IMR-90 (cell line): Measurements from ENCODE around the gene FFAR1. TPM values are rescaled to one million over a fixed set of nuclear protein-coding genes. Genes with fewer than 3 reads are reported as not detected.

ENCODE experiments used
- ATAC-seq: fragments of 200-7000 bp; cut with Tn5 transposase; 2 replicates; pipeline ENCODE4 v1.9.1; 2020; ENCODE audit warnings: low read depth, mild to moderate bottlenecking, moderate library complexity
- BruUV-seq: library from RNA; stranded (reverse); fragments of 400-500 nt; replicated peaks from 2 replicates; lab custom pipeline; 2021; lab: Mats Ljungman, UMichigan
- CTCF ChIA-PET: fragments of 300-600 bp; formaldehyde crosslinking; extraction: SDS; loops from one replicate; lab custom pipeline; 2021; ENCODE audit warnings: antibody characterized with exemption; lab: Yijun Ruan, JAX
- POLR2A ChIA-PET: fragments of 300-600 bp; sonication (Branson Sonifier 250); formaldehyde crosslinking; loops from one replicate; lab custom pipeline; 2022; ENCODE audit warnings: antibody characterized with exemption; ENCODE audit not compliant: unreplicated experiment; lab: Charles Lee
- DNase-seq: peaks from one replicate; pipeline ENCODE4 v3.0.0; 2013
- H2AFZ ChIP-seq: replicated peaks from 2 replicates; pipeline ENCODE3; 2013; ENCODE audit warnings: low read length, mild to moderate bottlenecking; ENCODE audit not compliant: poor library complexity
- H2AK5ac ChIP-seq: 2 replicates; pipeline ENCODE4 v1.6.1; 2013; ENCODE audit warnings: low read depth, low read length, inconsistent platforms
- H2AK9ac ChIP-seq: replicated peaks from 2 replicates; pipeline ENCODE3; 2013; ENCODE audit warnings: mild to moderate bottlenecking, low read depth, low read length, moderate library complexity; ENCODE audit not compliant: poor library complexity
- H2BK120ac ChIP-seq: 2 replicates; pipeline ENCODE4 v1.6.1; 2013; ENCODE audit warnings: low read depth, low read length, inconsistent platforms
- H2BK15ac ChIP-seq: 3 replicates; pipeline ENCODE4 v1.6.1; 2013; ENCODE audit warnings: low read depth, low read length, inconsistent platforms
- H2BK20ac ChIP-seq: 2 replicates; pipeline ENCODE4 v1.6.1; 2013; ENCODE audit warnings: low read depth, mild to moderate bottlenecking, inconsistent platforms, low read length, moderate library complexity
- H2BK5ac ChIP-seq: 2 replicates; pipeline ENCODE4 v1.6.1; 2013; ENCODE audit warnings: mild to moderate bottlenecking, low read depth, low read length, inconsistent platforms; ENCODE audit not compliant: poor library complexity, severe bottlenecking
- H3K14ac ChIP-seq: replicated peaks from 2 replicates; pipeline ENCODE4 v1.6.1; 2013; ENCODE audit warnings: low read depth, low read length, inconsistent platforms
- H3K18ac ChIP-seq: 2 replicates; pipeline ENCODE4 v1.6.1; 2013; ENCODE audit warnings: low read depth, low read length, control low read depth
- H3K23ac ChIP-seq: 2 replicates; pipeline ENCODE4 v1.6.1; 2013; ENCODE audit warnings: low read depth, low read length, inconsistent platforms
- H3K27ac ChIP-seq: 2 replicates; pipeline ENCODE4 v1.5.1; 2013; ENCODE audit warnings: mild to moderate bottlenecking, control low read depth, low read length; ENCODE audit not compliant: insufficient read depth
- H3K27me3 ChIP-seq: 2 replicates; pipeline ENCODE4 v1.6.1; 2013; ENCODE audit warnings: low read length; ENCODE audit not compliant: control insufficient read depth, insufficient read depth
- H3K36me3 ChIP-seq: 2 replicates; pipeline ENCODE4 v1.6.1; 2013; ENCODE audit warnings: low read length, mixed read lengths; ENCODE audit not compliant: control insufficient read depth, insufficient read depth
- H3K4ac ChIP-seq: 2 replicates; pipeline ENCODE4 v1.6.1; 2013; ENCODE audit warnings: low read depth, low read length, inconsistent platforms
- H3K4me1 ChIP-seq: 2 replicates; pipeline ENCODE4 v1.6.1; 2013; ENCODE audit warnings: low read length, mixed read lengths; ENCODE audit not compliant: control insufficient read depth, insufficient read depth
- H3K4me2 ChIP-seq: 2 replicates; pipeline ENCODE4 v1.6.1; 2013; ENCODE audit warnings: low read depth, mild to moderate bottlenecking, control low read depth, low read length, moderate library complexity
- H3K4me3 ChIP-seq: 2 replicates; pipeline ENCODE4 v1.5.1; 2013; ENCODE audit warnings: low read depth, mild to moderate bottlenecking, control low read depth, low read length, moderate library complexity; ENCODE audit not compliant: insufficient read depth
- H3K56ac ChIP-seq: 2 replicates; pipeline ENCODE4 v1.6.1; 2013; ENCODE audit warnings: low read length, inconsistent platforms; ENCODE audit not compliant: insufficient read depth; ENCODE audit errors: extremely low read depth
- H3K79me1 ChIP-seq, 2 experiments: 2 replicates each; pipeline ENCODE4 v1.6.1; 2013; ENCODE audit warnings: low read length in 2 of 2, inconsistent platforms in 1 of 2, low read depth in 1 of 2
- H3K9ac ChIP-seq: 2 replicates; pipeline ENCODE4 v1.6.1; 2013; ENCODE audit warnings: low read depth, low read length, control low read depth
- H3K9me1 ChIP-seq: 2 replicates; pipeline ENCODE4 v1.6.1; 2013; ENCODE audit warnings: low read length, inconsistent platforms; ENCODE audit not compliant: insufficient read depth
- H3K9me3 ChIP-seq: 2 replicates; pipeline ENCODE4 v1.6.1; 2013; ENCODE audit warnings: low read length; ENCODE audit not compliant: control insufficient read depth, insufficient read depth
- H4K20me1 ChIP-seq: 2 replicates; pipeline ENCODE4 v1.6.1; 2013; ENCODE audit warnings: low read length, inconsistent platforms; ENCODE audit not compliant: insufficient read depth
- H4K5ac ChIP-seq: 2 replicates; pipeline ENCODE4 v1.6.1; 2013; ENCODE audit warnings: mild to moderate bottlenecking, low read depth, low read length, control low read depth
- H4K8ac ChIP-seq, 2 experiments: 2 replicates each; pipeline ENCODE4 v1.6.1; 2013; ENCODE audit warnings: low read depth in 2 of 2, low read length in 2 of 2, control low read depth in 1 of 2, inconsistent platforms in 1 of 2
- H4K91ac ChIP-seq: 2 replicates; pipeline ENCODE4 v1.6.1; 2013; ENCODE audit warnings: low read depth, low read length, inconsistent platforms; ENCODE audit not compliant: insufficient read depth
- BHLHE40 ChIP-seq: fragments of 150-350 bp; IDR thresholded peaks from 2 replicates; pipeline ENCODE4 v1.6.1; 2016; ENCODE audit warnings: mild to moderate bottlenecking, low read depth, low read length
- CEBPB ChIP-seq: IDR thresholded peaks from 2 replicates; pipeline ENCODE4 v1.6.1; 2012; ENCODE audit warnings: low read depth, low read length, improper control_type of control experiment
- CHD1 ChIP-seq: IDR thresholded peaks from 2 replicates; pipeline ENCODE4 v1.6.1; 2012; ENCODE audit warnings: low read depth, low read length, improper control_type of control experiment
- ELK1 ChIP-seq: fragments of 150-350 bp; IDR thresholded peaks from 2 replicates; pipeline ENCODE4 v1.6.1; 2016; ENCODE audit warnings: low read depth, mild to moderate bottlenecking, low read length, moderate library complexity, borderline replicate concordance
- FOS ChIP-seq: fragments of 150-350 bp; IDR thresholded peaks from 2 replicates; pipeline ENCODE4 v1.6.1; 2016; ENCODE audit warnings: low read depth, low read length
- MAFK ChIP-seq: IDR thresholded peaks from 2 replicates; pipeline ENCODE4 v1.6.1; 2012; ENCODE audit warnings: low read depth, low read length, improper control_type of control experiment
- MAZ ChIP-seq: IDR thresholded peaks from 2 replicates; pipeline ENCODE4 v1.6.1; 2012; ENCODE audit warnings: low read depth, mild to moderate bottlenecking, low read length, improper control_type of control experiment, moderate library complexity, borderline replicate concordance
- MXI1 ChIP-seq: IDR thresholded peaks from 2 replicates; pipeline ENCODE4 v1.6.1; 2012; ENCODE audit warnings: low read depth, mild to moderate bottlenecking, low read length, moderate library complexity, borderline replicate concordance
- NFE2L2 ChIP-seq: fragments of 150-350 bp; IDR thresholded peaks from 2 replicates; pipeline ENCODE4 v1.6.1; 2016; ENCODE audit warnings: low read depth, mild to moderate bottlenecking, low read length
- POLR2A ChIP-seq: IDR thresholded peaks from 2 replicates; pipeline ENCODE4 v1.6.1; 2012; ENCODE audit warnings: mild to moderate bottlenecking, low read depth, low read length
- RAD21 ChIP-seq: IDR thresholded peaks from 2 replicates; pipeline ENCODE4 v1.6.1; 2012; ENCODE audit warnings: low read length, improper control_type of control experiment
- RCOR1 ChIP-seq: IDR thresholded peaks from 2 replicates; pipeline ENCODE4 v1.6.1; 2012; ENCODE audit warnings: mild to moderate bottlenecking, low read length, improper control_type of control experiment; ENCODE audit not compliant: insufficient replicate concordance
- RFX5 ChIP-seq: IDR thresholded peaks from 2 replicates; pipeline ENCODE4 v1.8.0; 2012; ENCODE audit warnings: low read depth, mild to moderate bottlenecking, low read length, moderate library complexity
- SMC3 ChIP-seq: fragments of 150-350 bp; IDR thresholded peaks from 2 replicates; pipeline ENCODE4 v1.6.1; 2016; ENCODE audit warnings: low read depth, mild to moderate bottlenecking, antibody characterized with exemption, low read length, moderate library complexity
- WGBS, 2 experiments: methylation state at CpG; one replicate each; pipeline versions ENCODE4 v1.1.5 to v1.1.7; 2013; ENCODE audit warnings: missing lambda C conversion rate in 2 of 2; ENCODE audit not compliant: insufficient read length in 1 of 2; ENCODE audit errors: extremely low coverage in 2 of 2; 5-methylcytosine and 5-hydroxymethylcytosine counted together
- dilution Hi-C: fragments of 300-500 bp; cut with HindIII; formaldehyde crosslinking; loops from one replicate; pipeline ENCODE4 v1.14.3; 2018; ENCODE audit warnings: low sequenced_read_pairs; ENCODE audit not compliant: unreplicated experiment
- in situ Hi-C: fragments of 300-500 bp; cut with MboI; formaldehyde crosslinking; loops from 3 replicates; pipeline ENCODE4 v1.14.3; 2019; ENCODE audit warnings: low sequenced_read_pairs, inconsistent platforms, mixed read lengths
- intact Hi-C: fragments of 100-400 bp; cut with micrococcal nuclease; formaldehyde crosslinking; loops from 2 replicates; pipeline ENCODE4 v1.10.0; 2022
- polyA plus RNA-seq, 3 experiments: library from polyadenylated mRNA; depleted of rRNA; stranded (reverse); fragments of >200 nt; gene quantifications; 2 replicates each; pipeline ENCODE4 v1.2.3, GENCODE V29; 2012; ENCODE audit warnings: low replicate concordance in 1 of 3
- total RNA-seq: library from RNA; depleted of rRNA; stranded (reverse); fragments of >200 nt; gene quantifications from 2 replicates; pipeline ENCODE4 v1.2.3, GENCODE V29; 2012
- TF ChIP-seq, protein P1 (sequence below): conservative IDR thresholded peaks from 2 replicates; pipeline ENCODE4 v1.5.1; 2012; ENCODE audit warnings: mild to moderate bottlenecking, low read depth, low read length, improper control_type of control experiment
- TF ChIP-seq, protein P2 (sequence below): fragments of 150-350 bp; IDR thresholded peaks from 2 replicates; pipeline ENCODE4 v1.6.1; 2017; ENCODE audit warnings: mild to moderate bottlenecking, antibody characterized with exemption, low read length, low read depth

Gene FFAR1
- total and polyA plus RNA-seq, 2 of the 4 experiments (the other 2 are of a cell fraction), result not detected

DNA sequence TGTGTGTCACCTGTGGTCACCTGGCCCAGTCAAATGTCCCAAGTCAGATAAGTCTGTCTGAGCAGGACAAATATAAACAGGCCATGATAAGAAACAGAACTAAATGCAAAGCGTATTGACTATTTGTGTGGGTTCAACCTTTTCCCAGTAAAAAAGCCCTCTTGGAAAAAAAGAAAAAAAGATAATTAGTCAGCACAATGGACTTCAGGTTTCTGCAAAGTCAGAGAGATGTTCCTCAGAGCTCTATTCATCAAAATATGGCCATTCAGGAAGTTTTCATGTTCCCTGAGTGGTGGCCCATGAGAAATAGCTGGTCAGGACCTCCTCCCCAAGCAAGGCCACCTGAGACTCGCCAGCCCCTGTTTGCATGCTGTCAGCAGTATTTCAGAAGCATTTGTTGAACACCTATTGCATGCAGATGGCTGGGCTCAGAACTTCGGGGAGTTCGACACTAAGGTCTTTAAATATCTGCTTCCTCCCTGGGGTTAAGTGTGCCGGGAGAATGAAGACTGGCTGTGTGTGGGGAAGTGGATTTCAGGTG lies 13.2 kb downstream of the FFAR1 start:
- no peak overlapping the region for H3K4me2 ChIP-seq
- no peak overlapping the region for H2BK15ac ChIP-seq
- H3K9ac ChIP-seq, result no peak overlapping the region
- no peaks in the 10 kb centered on the region for H3K36me3 ChIP-seq
- H3K79me1 ChIP-seq, result no peaks in the 10 kb centered on the region
- no peak overlapping the region for H4K8ac ChIP-seq
- ChIA-PET POLR2A (no interaction called here), CTCF (no interaction called here)
- no peak overlapping the region for H3K18ac ChIP-seq
- dilution Hi-C loops, result no loop called here
- no peaks in the 10 kb centered on the region for H4K20me1 ChIP-seq
- H4K5ac ChIP-seq, result no peak overlapping the region
- H3K4me3 ChIP-seq, result no peak overlapping the region
- no peaks in the 10 kb centered on the region for H3K4me1 ChIP-seq
- no peak overlapping the region for H2BK120ac ChIP-seq
- no peak overlapping the region for H3K56ac ChIP-seq
- no peak overlapping the region for H3K14ac ChIP-seq
- ATAC-seq (no peak), DNase-seq (no peak)
- H2BK5ac ChIP-seq, result no peak overlapping the region
- no peak overlapping the region for H2BK20ac ChIP-seq
- H2AK5ac ChIP-seq, result no peak overlapping the region
- peaks cover 8% of the 10 kb centered on the region for H3K27me3 ChIP-seq
- no peaks in the 10 kb centered on the region for H3K9me3 ChIP-seq
- no peak overlapping the region for H2AFZ ChIP-seq
- TF ChIP-seq MAZ, result no peak
- TF ChIP-seq ELK1, result no peak
- TF ChIP-seq SMC3, result no peak
- no peak for TF ChIP-seq POLR2A
- no peak for TF ChIP-seq CEBPB
- TF ChIP-seq RAD21, result no peak
- TF ChIP-seq, protein P1, sequence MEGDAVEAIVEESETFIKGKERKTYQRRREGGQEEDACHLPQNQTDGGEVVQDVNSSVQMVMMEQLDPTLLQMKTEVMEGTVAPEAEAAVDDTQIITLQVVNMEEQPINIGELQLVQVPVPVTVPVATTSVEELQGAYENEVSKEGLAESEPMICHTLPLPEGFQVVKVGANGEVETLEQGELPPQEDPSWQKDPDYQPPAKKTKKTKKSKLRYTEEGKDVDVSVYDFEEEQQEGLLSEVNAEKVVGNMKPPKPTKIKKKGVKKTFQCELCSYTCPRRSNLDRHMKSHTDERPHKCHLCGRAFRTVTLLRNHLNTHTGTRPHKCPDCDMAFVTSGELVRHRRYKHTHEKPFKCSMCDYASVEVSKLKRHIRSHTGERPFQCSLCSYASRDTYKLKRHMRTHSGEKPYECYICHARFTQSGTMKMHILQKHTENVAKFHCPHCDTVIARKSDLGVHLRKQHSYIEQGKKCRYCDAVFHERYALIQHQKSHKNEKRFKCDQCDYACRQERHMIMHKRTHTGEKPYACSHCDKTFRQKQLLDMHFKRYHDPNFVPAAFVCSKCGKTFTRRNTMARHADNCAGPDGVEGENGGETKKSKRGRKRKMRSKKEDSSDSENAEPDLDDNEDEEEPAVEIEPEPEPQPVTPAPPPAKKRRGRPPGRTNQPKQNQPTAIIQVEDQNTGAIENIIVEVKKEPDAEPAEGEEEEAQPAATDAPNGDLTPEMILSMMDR, result no peak
- no peak for TF ChIP-seq RCOR1
- no peak for TF ChIP-seq FOS
- TF ChIP-seq MAFK, result no peak
- TF ChIP-seq MXI1, result no peak
- no peak for TF ChIP-seq NFE2L2
- TF ChIP-seq, protein P2, sequence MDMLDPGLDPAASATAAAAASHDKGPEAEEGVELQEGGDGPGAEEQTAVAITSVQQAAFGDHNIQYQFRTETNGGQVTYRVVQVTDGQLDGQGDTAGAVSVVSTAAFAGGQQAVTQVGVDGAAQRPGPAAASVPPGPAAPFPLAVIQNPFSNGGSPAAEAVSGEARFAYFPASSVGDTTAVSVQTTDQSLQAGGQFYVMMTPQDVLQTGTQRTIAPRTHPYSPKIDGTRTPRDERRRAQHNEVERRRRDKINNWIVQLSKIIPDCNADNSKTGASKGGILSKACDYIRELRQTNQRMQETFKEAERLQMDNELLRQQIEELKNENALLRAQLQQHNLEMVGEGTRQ, result no peak
- no peak for TF ChIP-seq BHLHE40
- no peak for TF ChIP-seq RFX5
- TF ChIP-seq CHD1, result no peak
- no peak overlapping the region for H4K91ac ChIP-seq
- H2AK9ac ChIP-seq, result no peak overlapping the region
- no peak overlapping the region for H3K27ac ChIP-seq
- no peaks in the 10 kb centered on the region for H3K9me1 ChIP-seq
- H3K4ac ChIP-seq, result no peak overlapping the region
- H3K23ac ChIP-seq, result no peak overlapping the region
- WGBS, 2 experiments, result 30% methylated on average over 2 of the region's 5 CpGs; no CpG with 5 or more reads in 1 of the 2 experiments
- in situ Hi-C loops, result no loop called here
- BruUV-seq, result no TSS peak
- intact Hi-C loops, result no loop called here
